BLaER1 (cell line): ENCODE results near the gene KCNRG.

Source experiments
- H3K27ac ChIP-seq: shearing (Covaris generic); formaldehyde crosslinking; 2 replicates; pipeline ENCODE4 v1.8.1; 2022
- H3K27me3 ChIP-seq: shearing (Covaris generic); formaldehyde crosslinking; 2 replicates; pipeline ENCODE4 v1.8.1; 2022
- H3K36me3 ChIP-seq: shearing (Covaris generic); formaldehyde crosslinking; 2 replicates; pipeline ENCODE4 v1.8.1; 2022
- H3K4me1 ChIP-seq: shearing (Covaris generic); formaldehyde crosslinking; 2 replicates; pipeline ENCODE4 v1.8.1; 2022
- H3K4me2 ChIP-seq: shearing (Covaris generic); formaldehyde crosslinking; 2 replicates; pipeline ENCODE4 v1.8.1; 2022
- H3K4me3 ChIP-seq: shearing (Covaris generic); formaldehyde crosslinking; 2 replicates; pipeline ENCODE4 v1.8.1; 2022
- H3K9ac ChIP-seq: shearing (Covaris generic); formaldehyde crosslinking; 2 replicates; pipeline ENCODE4 v1.8.1; 2022
- H3K9me3 ChIP-seq: shearing (Covaris generic); formaldehyde crosslinking; 2 replicates; pipeline ENCODE4 v1.8.1; 2022
- H4K20me1 ChIP-seq: shearing (Covaris generic); formaldehyde crosslinking; 2 replicates; pipeline ENCODE4 v1.8.1; 2022
- Cebpa-rat ChIP-seq: shearing (Covaris generic); IDR thresholded peaks from 2 replicates; pipeline ENCODE4 v1.8.1; 2022

The KCNRG gene

GRCh38 chr13:50070186-50070585 is 54.9 kb downstream of the KCNRG start:
- peaks cover 32% of the 10 kb centered on the region for H3K4me1 ChIP-seq
- H4K20me1 ChIP-seq: peaks cover 95% of the 10 kb centered on the region
- H3K36me3 ChIP-seq: peaks cover 63% of the 10 kb centered on the region
- no peak overlapping the region for H3K9ac ChIP-seq
- no peak overlapping the region for H3K27ac ChIP-seq
- no peaks in the 10 kb centered on the region for H3K27me3 ChIP-seq
- no peaks in the 10 kb centered on the region for H3K9me3 ChIP-seq
- no peak overlapping the region for H3K4me2 ChIP-seq
- no peak for TF ChIP-seq Cebpa-rat
- no peak overlapping the region for H3K4me3 ChIP-seq
